Measurements from ENCODE around the gene TSPAN32.
A peak's percentile ranks its signal among the peaks of the same experiment; 100 is the strongest.

The TSPAN32 gene

DNA sequence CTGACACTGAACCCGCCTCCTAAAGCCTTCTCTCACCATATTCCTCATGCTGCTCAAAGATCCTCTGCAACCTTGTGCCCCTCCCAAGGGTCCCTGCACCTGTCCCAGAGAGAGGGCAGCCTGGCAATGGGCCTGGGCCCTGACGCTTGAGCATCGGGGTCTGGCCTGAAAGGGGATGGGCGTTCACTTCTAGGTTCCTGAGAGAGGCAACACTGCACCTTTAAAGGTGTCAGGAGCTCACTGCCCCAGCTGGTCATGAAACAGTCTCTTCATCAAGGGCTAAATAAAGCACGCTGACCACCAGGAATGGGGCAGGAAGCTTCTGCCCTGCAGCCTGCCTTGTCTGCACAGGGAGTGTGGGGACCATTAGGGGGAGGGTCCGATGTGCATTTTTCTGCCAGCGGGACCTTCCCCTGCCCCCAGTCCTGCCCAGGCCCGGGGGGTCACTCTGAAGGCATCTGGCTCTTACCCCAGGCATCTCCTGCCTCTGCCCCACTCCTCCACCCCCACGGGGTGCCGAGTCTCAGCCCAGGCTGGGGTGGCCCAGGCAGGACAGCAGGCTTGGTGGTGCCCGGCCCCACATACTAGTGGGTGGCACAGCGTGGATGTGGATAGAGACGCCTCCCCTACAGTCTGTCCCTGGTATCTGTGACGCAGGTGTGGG is 3.5 kb upstream of the TSPAN32 start:
- ATAC-seq (replicated peaks) = no peak
- Mint-ChIP-seq H3K27ac (peak overlapping the region; percentile 85 to 88), H3K4me1 (ENCODE audit: low read depth in 2 of 2) (peaks cover 51 to 60% of the 10 kb centered on the region in 2 donors), H3K9me3 (no peaks in the 10 kb centered on the region), H3K36me3 (ENCODE audit: insufficient read depth) (peaks cover 16% of the 10 kb centered on the region), H3K27me3 (no peaks in the 10 kb centered on the region), H3K4me3 (peak overlapping the region; percentile 81 to 83)
- peak in 1 of 3 experiments; percentile 0 for DNase-seq

DNA sequence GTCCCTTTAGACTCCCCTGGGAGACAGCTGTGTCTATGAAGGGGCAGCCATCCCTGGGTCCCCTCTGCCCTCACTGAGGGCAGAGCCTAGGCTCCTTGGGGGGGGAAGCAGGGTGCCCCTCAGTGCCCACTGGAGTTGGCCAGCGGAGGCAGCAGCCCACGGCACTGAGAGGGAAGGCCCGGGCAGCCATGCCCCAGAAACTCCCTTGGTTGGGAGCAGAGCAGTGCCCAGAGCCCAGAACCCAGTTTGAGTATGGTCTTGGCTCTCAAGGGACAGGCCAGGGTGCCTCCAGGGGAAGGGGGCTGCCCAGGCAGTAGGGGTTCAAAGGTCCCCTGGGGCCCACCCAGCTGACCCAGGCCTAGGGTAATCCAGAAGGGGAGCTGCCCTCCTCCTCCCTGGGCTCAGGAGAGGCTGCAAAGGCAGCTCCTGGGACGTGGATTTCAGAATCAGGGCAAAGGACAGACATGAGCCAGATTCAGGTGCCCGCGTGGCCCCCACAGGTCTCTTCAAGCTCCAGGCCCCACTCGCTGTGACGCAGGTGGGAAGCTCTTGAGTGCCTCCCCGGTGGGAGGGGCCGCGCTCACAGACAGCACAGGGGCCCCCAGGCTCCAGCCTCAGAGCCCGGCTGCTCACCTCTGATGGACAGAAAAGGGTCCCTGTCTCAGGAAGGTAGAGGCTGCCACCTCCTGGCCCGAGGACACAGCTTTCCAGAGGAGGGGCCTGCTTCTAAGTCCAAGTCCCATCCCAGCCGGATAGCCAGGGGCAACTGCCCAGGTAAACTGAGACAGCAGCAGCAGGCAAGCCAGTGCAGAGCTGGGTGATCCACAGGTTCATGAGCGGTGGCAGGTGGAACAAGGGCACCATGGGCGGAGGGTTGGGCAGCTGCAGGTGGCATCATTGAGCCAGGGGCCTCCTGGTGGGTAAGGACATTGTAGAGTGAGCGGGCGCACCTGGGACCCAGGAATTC is 2.7 kb upstream of the TSPAN32 start:
- no peak for ATAC-seq (replicated peaks)
- peak in 1 of 3 experiments; percentile 3 for DNase-seq
- Mint-ChIP-seq H3K27me3 (no peaks in the 10 kb centered on the region), H3K27ac (peak overlapping the region; percentile 73 to 85), H3K4me1 (ENCODE audit: low read depth in 2 of 2) (peaks cover 54 to 57% of the 10 kb centered on the region in 2 donors), H3K36me3 (ENCODE audit: insufficient read depth) (peaks cover 16% of the 10 kb centered on the region), H3K9me3 (no peaks in the 10 kb centered on the region), H3K4me3 (peak overlapping the region; percentile 81 to 83)

DNA sequence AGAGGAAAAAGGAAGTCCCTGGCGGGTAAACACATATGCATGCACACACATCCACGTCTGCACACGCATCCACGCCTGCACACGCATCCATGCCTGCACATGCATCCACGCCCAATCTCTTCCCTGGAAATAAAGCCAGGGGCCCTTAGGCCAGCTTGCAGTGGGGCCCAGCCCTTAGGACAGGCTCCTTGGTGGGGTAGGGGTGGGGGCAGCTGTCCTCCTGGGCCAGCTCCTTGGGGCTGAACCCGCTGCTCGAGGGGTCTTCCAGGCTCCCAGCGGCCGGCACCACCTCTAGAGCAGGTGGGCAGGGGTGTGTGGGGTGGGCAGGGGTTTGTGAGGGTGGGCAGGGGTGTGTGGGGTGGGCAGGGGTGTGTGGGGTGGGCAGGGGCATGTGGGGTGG is 2.0 kb upstream of the TSPAN32 start:
- peak overlapping the region; percentile 73 to 85 for H3K27ac Mint-ChIP-seq
- no peak for DNase-seq
- no peaks in the 10 kb centered on the region for H3K9me3 Mint-ChIP-seq
- no peak for ATAC-seq (replicated peaks)
- no peaks in the 10 kb centered on the region for H3K27me3 Mint-ChIP-seq
- peak overlapping the region; percentile 81 to 83 for H3K4me3 Mint-ChIP-seq
- peaks cover 15% of the 10 kb centered on the region for H3K36me3 Mint-ChIP-seq (ENCODE audit: insufficient read depth)
- H3K4me1 Mint-ChIP-seq (ENCODE audit: low read depth in 2 of 2) = peaks cover 55 to 56% of the 10 kb centered on the region in 2 donors

GRCh38 chr11:2300290-2300935 is 1.4 kb upstream of the TSPAN32 start:
- peaks cover 19% of the 10 kb centered on the region for H3K36me3 Mint-ChIP-seq (ENCODE audit: insufficient read depth)
- H3K4me3 Mint-ChIP-seq = peak overlapping the region; percentile 81 to 88
- H3K27me3 Mint-ChIP-seq = no peaks in the 10 kb centered on the region
- H3K4me1 Mint-ChIP-seq (ENCODE audit: low read depth in 2 of 2) = peaks cover 55 to 57% of the 10 kb centered on the region in 2 donors
- DNase-seq (peak in 1 of 3 experiments; percentile 18), ATAC-seq (replicated peaks) (peak; percentile 35)
- H3K27ac Mint-ChIP-seq = peak overlapping the region; percentile 90 to 92
- no peaks in the 10 kb centered on the region for H3K9me3 Mint-ChIP-seq

- peaks cover 19% of the 10 kb centered on the region for H3K36me3 Mint-ChIP-seq (ENCODE audit: insufficient read depth)
- ATAC-seq (replicated peaks) (peak; percentile 25), DNase-seq (no peak)
- H3K27ac Mint-ChIP-seq = peak overlapping the region; percentile 90 to 92
- peak overlapping the region; percentile 81 to 88 for H3K4me3 Mint-ChIP-seq
- peaks cover 60 to 63% of the 10 kb centered on the region in 2 donors for H3K4me1 Mint-ChIP-seq (ENCODE audit: low read depth in 2 of 2)
- H3K27me3 Mint-ChIP-seq = no peaks in the 10 kb centered on the region
- H3K9me3 Mint-ChIP-seq = no peaks in the 10 kb centered on the region
Observed at GRCh38 chr11:2300936-2301630, 730 bp upstream of the TSPAN32 start.

GRCh38 chr11:2302306-2302895 is 588 bp downstream of the TSPAN32 start:
- H3K4me3 Mint-ChIP-seq = peak overlapping the region; percentile 81 to 88
- ATAC-seq (replicated peaks) (peak; percentile 26), DNase-seq (peak in 1 of 3 experiments; percentile 21)
- H3K27ac Mint-ChIP-seq = peak overlapping the region; percentile 90 to 92
- peaks cover 61 to 63% of the 10 kb centered on the region in 2 donors for H3K4me1 Mint-ChIP-seq (ENCODE audit: low read depth in 2 of 2)
- no peaks in the 10 kb centered on the region for H3K9me3 Mint-ChIP-seq
- peaks cover 22% of the 10 kb centered on the region for H3K36me3 Mint-ChIP-seq (ENCODE audit: insufficient read depth)
- no peaks in the 10 kb centered on the region for H3K27me3 Mint-ChIP-seq

GRCh38 chr11:2302896-2303626 is 1.2 kb downstream of the TSPAN32 start:
- H3K4me3 Mint-ChIP-seq = peak overlapping the region; percentile 81 to 88
- H3K27me3 Mint-ChIP-seq = no peaks in the 10 kb centered on the region
- peak in 1 of 3 experiments; percentile 2 for DNase-seq
- peaks cover 22% of the 10 kb centered on the region for H3K36me3 Mint-ChIP-seq (ENCODE audit: insufficient read depth)
- H3K4me1 Mint-ChIP-seq (ENCODE audit: low read depth in 2 of 2) = peaks cover 58 to 59% of the 10 kb centered on the region in 2 donors
- H3K9me3 Mint-ChIP-seq = no peaks in the 10 kb centered on the region
- peak; percentile 5 for ATAC-seq (replicated peaks)
- peak overlapping the region; percentile 90 to 92 for H3K27ac Mint-ChIP-seq

- DNase-seq = peak in 1 of 3 experiments; percentile 0
- H3K27me3 Mint-ChIP-seq = no peaks in the 10 kb centered on the region
- peak overlapping the region; percentile 81 to 88 for H3K4me3 Mint-ChIP-seq
- H3K4me1 Mint-ChIP-seq (ENCODE audit: low read depth in 2 of 2) = peaks cover 52 to 56% of the 10 kb centered on the region in 2 donors
- peaks cover 22% of the 10 kb centered on the region for H3K36me3 Mint-ChIP-seq (ENCODE audit: insufficient read depth)
- ATAC-seq (replicated peaks) = no peak
- H3K27ac Mint-ChIP-seq = peak overlapping the region; percentile 90 to 92
- H3K9me3 Mint-ChIP-seq = no peaks in the 10 kb centered on the region
Observed at GRCh38 chr11:2303627-2304505, 2.1 kb downstream of the TSPAN32 start.

DNA sequence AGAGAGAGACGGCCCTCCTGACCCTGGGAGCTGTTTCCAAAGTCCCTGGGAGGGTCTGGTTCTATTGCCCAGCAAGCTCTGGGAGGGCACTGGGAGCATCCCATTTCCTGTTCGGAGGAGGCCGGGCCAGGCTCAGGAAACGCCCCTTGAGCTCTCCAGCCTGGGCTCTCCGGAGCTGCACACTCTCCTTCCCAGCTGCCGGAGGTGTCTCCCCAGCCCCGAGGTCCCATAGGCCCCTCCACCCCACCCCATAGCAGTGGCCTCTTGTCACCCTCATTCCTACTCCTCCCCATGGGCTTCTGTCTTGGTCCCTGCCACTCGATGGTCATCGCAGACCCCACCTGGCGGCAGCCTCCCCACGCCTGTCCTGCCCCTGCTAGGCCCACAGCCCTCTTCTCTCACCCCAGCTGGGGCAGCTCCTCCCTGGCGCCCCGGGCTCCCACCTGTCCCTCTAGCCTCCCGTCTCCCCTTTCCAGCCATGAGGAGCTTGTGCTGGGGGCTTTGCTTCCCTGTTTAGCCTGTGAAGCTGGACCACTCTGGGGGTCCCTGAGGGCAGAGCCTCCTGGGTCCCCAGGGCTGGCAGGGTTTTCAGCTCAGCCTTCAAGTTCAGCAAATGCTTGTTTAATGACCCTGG is 2.8 kb downstream of the TSPAN32 start:
- H3K27me3 Mint-ChIP-seq = no peaks in the 10 kb centered on the region
- ATAC-seq (replicated peaks) (no peak), DNase-seq (no peak)
- peaks cover 22% of the 10 kb centered on the region for H3K36me3 Mint-ChIP-seq (ENCODE audit: insufficient read depth)
- H3K9me3 Mint-ChIP-seq = no peaks in the 10 kb centered on the region
- H3K4me1 Mint-ChIP-seq (ENCODE audit: low read depth in 2 of 2) = peaks cover 45 to 52% of the 10 kb centered on the region in 2 donors
- H3K27ac Mint-ChIP-seq = peak overlapping the region; percentile 90 to 92
- H3K4me3 Mint-ChIP-seq = peak overlapping the region; percentile 81 to 88

GRCh38 chr11:2305140-2305778 is 3.4 kb downstream of the TSPAN32 start:
- peak overlapping the region; percentile 81 to 88 for H3K4me3 Mint-ChIP-seq
- H3K4me1 Mint-ChIP-seq (ENCODE audit: low read depth in 2 of 2) = peaks cover 43 to 50% of the 10 kb centered on the region in 2 donors
- DNase-seq (peak; percentile 83 to 86 (median 86)), ATAC-seq (replicated peaks) (peak; percentile 52)
- peak overlapping the region; percentile 90 to 92 for H3K27ac Mint-ChIP-seq
- no peaks in the 10 kb centered on the region for H3K9me3 Mint-ChIP-seq
- no peaks in the 10 kb centered on the region for H3K27me3 Mint-ChIP-seq
- peaks cover 22% of the 10 kb centered on the region for H3K36me3 Mint-ChIP-seq (ENCODE audit: insufficient read depth)
